Activated CD4-positive, alpha-beta T cell treated with anti-CD3 and anti-CD28 coated beads for 36 hours (primary cell): ENCODE measurements around the gene NCF4. TPM values are rescaled to one million over a fixed set of nuclear protein-coding genes. Genes with fewer than 3 reads are reported as not detected.

Source experiments
- ATAC-seq: fragments of 200-7000 bp; cut with Tn5 transposase; one replicate; pipeline ENCODE4 v1.10.0; 2021; ENCODE audit warnings: mild to moderate bottlenecking, moderate library complexity
- CTCF ChIA-PET: fragments of 350-600 bp; sonication (Branson Sonifier 250); formaldehyde crosslinking; loops from one replicate; lab custom pipeline; 2021; ENCODE audit warnings: antibody characterized with exemption; lab: Charles Lee
- POLR2A ChIA-PET: fragments of 350-600 bp; sonication (Branson Sonifier 250); formaldehyde crosslinking; loops from one replicate; lab custom pipeline; 2021; ENCODE audit warnings: antibody characterized with exemption, inconsistent platforms; lab: Charles Lee
- DNase-seq: peaks from one replicate; pipeline ENCODE4 v3.0.0-alpha.2; 2020
- H3K27ac Mint-ChIP-seq: one replicate; pipeline ENCODE4 v1.8.0; 2021; ENCODE audit warnings: mixed read lengths
- H3K27me3 Mint-ChIP-seq: one replicate; pipeline ENCODE4 v1.8.0; 2021; ENCODE audit warnings: mixed read lengths
- H3K36me3 Mint-ChIP-seq: one replicate; pipeline ENCODE4 v1.8.0; 2021; ENCODE audit warnings: low read depth, mixed read lengths
- H3K4me1 Mint-ChIP-seq: one replicate; pipeline ENCODE4 v1.8.0; 2021; ENCODE audit warnings: mixed read lengths
- H3K4me3 Mint-ChIP-seq: one replicate; pipeline ENCODE4 v1.8.0; 2021; ENCODE audit warnings: mild to moderate bottlenecking, moderate library complexity, mixed read lengths
- H3K9me3 Mint-ChIP-seq: one replicate; pipeline ENCODE4 v1.8.0; 2021; ENCODE audit warnings: low read depth, mixed read lengths
- intact Hi-C, 2 experiments: fragments of 100-400 bp; cut with DNase I in 1 of 2; cut with micrococcal nuclease in 1 of 2; formaldehyde crosslinking; loops; one replicate each; pipeline versions ENCODE4 v1.14.2 to v1.15.1; 2022 to 2024; cut with DNase I, micrococcal nuclease
- total RNA-seq, 2 experiments: library from RNA; stranded (reverse); gene quantifications; one replicate each; pipeline ENCODE4 v1.2.3, GENCODE V29; 2021

Gene NCF4
- total RNA-seq, 2 experiments from 2014 or later = 3.8 to 3.9 TPM

DNA sequence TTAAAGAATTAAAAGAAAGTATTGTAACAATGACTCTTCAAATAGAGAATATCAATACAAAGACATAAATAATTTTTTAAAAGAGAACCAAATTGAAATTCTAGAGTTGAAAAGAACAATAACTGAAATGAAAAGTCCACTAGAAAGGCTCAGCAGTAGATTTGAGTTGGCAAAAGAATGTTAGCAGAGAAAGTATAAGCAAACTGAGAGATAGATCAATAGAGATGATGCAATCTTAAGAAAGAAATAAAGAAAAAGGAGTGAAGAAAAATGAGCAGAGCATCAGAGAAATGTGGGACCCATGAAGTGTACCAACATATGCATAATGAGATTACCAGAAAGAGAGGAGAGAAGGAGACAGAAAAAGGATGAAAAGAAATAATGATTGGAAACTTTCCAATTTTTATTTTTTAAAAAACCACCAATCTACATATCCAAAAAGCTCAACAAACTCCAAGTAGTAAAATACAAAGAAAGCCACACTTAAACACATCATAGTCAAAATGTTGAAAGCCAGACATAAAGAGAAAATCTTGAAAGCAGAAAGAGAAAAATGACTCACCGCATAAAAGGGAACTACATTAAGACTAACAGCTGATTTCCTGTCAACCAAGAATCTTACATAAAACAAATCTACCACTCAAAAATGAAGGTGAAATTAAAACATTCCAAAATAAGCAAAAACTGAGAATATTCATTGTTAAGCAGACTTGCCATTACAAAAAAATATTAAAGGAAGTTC lies 20.9 kb downstream of the NCF4 start:
- ATAC-seq (peak; percentile 71), DNase-seq (no peak)
- peaks cover 25% of the 10 kb centered on the region for H3K9me3 Mint-ChIP-seq
- ChIA-PET POLR2A (interaction anchor here (0.6 kb wide), 1 partner anchor 28 kb away, joined by 3 read pairs; no protein-coding TSS in a partner anchor), CTCF (interaction anchor here (0.7 to 1.3 kb wide), 7 partner anchors 13 to 99 kb away, joined by 3 to 8 read pairs (median 4); no protein-coding TSS in a partner anchor)
- peaks cover 36% of the 10 kb centered on the region for H3K4me1 Mint-ChIP-seq
- peaks cover 9% of the 10 kb centered on the region for H3K27me3 Mint-ChIP-seq
- intact Hi-C loops = loop anchor here in 1 of 2 experiments (1.0 kb wide), 2 partner anchors 20 to 105 kb away; partner anchors contain the start of genes IFT27 and NCF4
- H3K27ac Mint-ChIP-seq = peak overlapping the region; percentile 91
- H3K36me3 Mint-ChIP-seq = peaks cover 11% of the 10 kb centered on the region
- H3K4me3 Mint-ChIP-seq = no peak overlapping the region

GRCh38 chr22:36884349-36885158 lies 23.7 kb downstream of the NCF4 start:
- Mint-ChIP-seq H3K36me3 (peaks cover 11% of the 10 kb centered on the region), H3K4me1 (peaks cover 40% of the 10 kb centered on the region), H3K9me3 (peaks cover 25% of the 10 kb centered on the region), H3K4me3 (no peak overlapping the region), H3K27me3 (peaks cover 4% of the 10 kb centered on the region), H3K27ac (no peak overlapping the region)
- ATAC-seq (peak; percentile 77), DNase-seq (no peak)
- ChIA-PET POLR2A (interaction anchor here (0.6 kb wide), 1 partner anchor 69 kb away, joined by 3 read pairs; no protein-coding TSS in a partner anchor), CTCF (interaction anchor here (0.9 to 2.9 kb wide), 5 partner anchors 13 to 315 kb away, joined by 3 to 17 read pairs (median 3); partner anchors contain the start of gene NCF4)
- intact Hi-C loops = no loop called here

DNA sequence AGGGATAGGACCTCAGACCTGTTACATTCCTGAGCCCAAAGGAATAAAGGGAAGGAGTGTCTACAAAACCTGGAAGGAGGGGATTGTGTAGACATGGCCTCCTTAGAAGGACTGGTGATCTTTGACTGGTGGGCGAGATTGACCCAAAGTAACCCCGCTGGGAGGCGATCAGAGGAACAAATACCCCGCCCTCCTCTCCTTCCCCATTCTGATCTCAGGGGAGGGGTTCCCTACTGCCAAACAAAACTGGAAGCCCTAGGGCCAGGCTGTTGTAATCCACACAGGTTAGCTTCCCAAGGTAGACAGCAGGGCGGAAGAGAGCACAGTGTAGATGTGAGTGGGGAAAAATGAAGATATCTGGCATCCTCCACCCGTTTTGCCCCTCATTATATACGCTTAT lies 24.7 kb downstream of the NCF4 start:
- ChIA-PET CTCF (interaction anchor here (1.0 to 2.9 kb wide), 3 partner anchors 16 to 109 kb away, joined by 3 to 17 read pairs (median 3); partner anchors contain the start of gene IFT27), POLR2A (no interaction called here)
- H3K4me1 Mint-ChIP-seq = peaks cover 40% of the 10 kb centered on the region
- H3K36me3 Mint-ChIP-seq = peaks cover 11% of the 10 kb centered on the region
- no peak overlapping the region for H3K4me3 Mint-ChIP-seq
- ATAC-seq (no peak), DNase-seq (no peak)
- intact Hi-C loops = no loop called here
- H3K9me3 Mint-ChIP-seq = peaks cover 19% of the 10 kb centered on the region
- peaks cover 2% of the 10 kb centered on the region for H3K27me3 Mint-ChIP-seq
- no peak overlapping the region for H3K27ac Mint-ChIP-seq

GRCh38 chr22:36886016-36886415 lies 25.2 kb downstream of the NCF4 start:
- Mint-ChIP-seq H3K27ac (no peak overlapping the region), H3K27me3 (peaks cover 2% of the 10 kb centered on the region), H3K4me1 (peaks cover 38% of the 10 kb centered on the region), H3K4me3 (no peak overlapping the region), H3K9me3 (peaks cover 15% of the 10 kb centered on the region), H3K36me3 (peaks cover 7% of the 10 kb centered on the region)
- CTCF ChIA-PET = interaction anchor here (0.8 to 1.0 kb wide), 2 partner anchors 33 to 110 kb away, joined by 3 to 9 read pairs; partner anchors contain the start of gene IFT27
- intact Hi-C loops = no loop called here
- POLR2A ChIA-PET = no interaction called here
- ATAC-seq (no peak), DNase-seq (no peak)

GRCh38 chr22:36887162-36887561 lies 26.4 kb downstream of the NCF4 start:
- Mint-ChIP-seq H3K27ac (no peak overlapping the region), H3K27me3 (peaks cover 2% of the 10 kb centered on the region), H3K4me3 (no peak overlapping the region), H3K9me3 (peaks cover 8% of the 10 kb centered on the region), H3K36me3 (peaks cover 4% of the 10 kb centered on the region), H3K4me1 (peaks cover 28% of the 10 kb centered on the region)
- ChIA-PET CTCF (interaction anchor here (1.1 to 1.8 kb wide), 2 partner anchors 8 to 31 kb away, joined by 4 to 9 read pairs; no protein-coding TSS in a partner anchor), POLR2A (interaction anchor here (0.6 kb wide), 1 partner anchor 108 kb away, joined by 7 read pairs; no protein-coding TSS in a partner anchor)
- DNase-seq (no peak), ATAC-seq (no peak)
- intact Hi-C loops = no loop called here

DNA sequence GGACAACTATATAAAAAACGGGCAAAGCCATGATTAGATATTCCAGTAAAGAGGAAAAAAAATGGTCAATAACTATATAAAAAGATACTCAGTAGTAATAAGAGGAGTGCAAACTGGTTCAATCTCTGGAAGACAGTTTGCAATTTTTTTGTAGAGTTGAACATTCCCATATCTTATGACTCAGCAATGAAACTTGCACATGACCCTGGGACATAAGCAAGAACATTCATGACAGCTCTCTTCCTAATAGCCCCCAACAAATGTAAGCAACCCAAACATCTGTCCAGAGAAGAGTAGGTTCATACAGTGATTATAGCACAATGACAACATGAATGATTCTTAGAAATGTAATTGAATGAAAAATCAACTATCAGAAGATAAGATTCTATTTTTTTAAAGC lies 30.8 kb downstream of the NCF4 start:
- Mint-ChIP-seq H3K27ac (no peak overlapping the region), H3K4me1 (peaks cover 5% of the 10 kb centered on the region), H3K4me3 (no peak overlapping the region), H3K36me3 (no peaks in the 10 kb centered on the region), H3K27me3 (no peaks in the 10 kb centered on the region), H3K9me3 (peaks cover 8% of the 10 kb centered on the region)
- no peak for ATAC-seq
- intact Hi-C loops = no loop called here
- POLR2A ChIA-PET = interaction anchor here (0.6 kb wide), 2 partner anchors 18 to 124 kb away, joined by 3 to 6 read pairs; no protein-coding TSS in a partner anchor
- CTCF ChIA-PET = interaction anchor here (1.1 to 1.3 kb wide), 3 partner anchors 35 to 93 kb away, joined by 3 to 6 read pairs (median 3); no protein-coding TSS in a partner anchor
- DNase-seq = no peak

- CTCF ChIA-PET = interaction anchor here (0.6 to 1.3 kb wide), 4 partner anchors 18 to 92 kb away, joined by 3 to 6 read pairs (median 3); no protein-coding TSS in a partner anchor
- no peaks in the 10 kb centered on the region for H3K27me3 Mint-ChIP-seq
Measured at GRCh38 chr22:36892292-36892691, 31.5 kb downstream of the NCF4 start.

GRCh38 chr22:36893262-36893661 lies 32.5 kb downstream of the NCF4 start:
- H3K4me3 Mint-ChIP-seq = no peak overlapping the region
- peaks cover 2% of the 10 kb centered on the region for H3K27me3 Mint-ChIP-seq
- no peak for DNase-seq
- H3K27ac Mint-ChIP-seq = no peak overlapping the region
- ATAC-seq = no peak
- H3K9me3 Mint-ChIP-seq = peaks cover 8% of the 10 kb centered on the region
- no peaks in the 10 kb centered on the region for H3K36me3 Mint-ChIP-seq
- ChIA-PET CTCF (interaction anchor here (0.5 kb wide), 1 partner anchor 186 kb away, joined by 3 read pairs; no protein-coding TSS in a partner anchor), POLR2A (no interaction called here)
- no peaks in the 10 kb centered on the region for H3K4me1 Mint-ChIP-seq
- intact Hi-C loops = no loop called here

More at GRCh38 chr22:36892292-36892691, 31.5 kb downstream of the NCF4 start:
- intact Hi-C loops = no loop called here
- Mint-ChIP-seq H3K4me3 (no peak overlapping the region), H3K27ac (no peak overlapping the region), H3K4me1 (peaks cover 3% of the 10 kb centered on the region), H3K36me3 (no peaks in the 10 kb centered on the region), H3K9me3 (peaks cover 8% of the 10 kb centered on the region)
- ATAC-seq (no peak), DNase-seq (no peak)
- POLR2A ChIA-PET = interaction anchor here (0.6 kb wide), 2 partner anchors 19 to 123 kb away, joined by 3 to 6 read pairs; no protein-coding TSS in a partner anchor

DNA sequence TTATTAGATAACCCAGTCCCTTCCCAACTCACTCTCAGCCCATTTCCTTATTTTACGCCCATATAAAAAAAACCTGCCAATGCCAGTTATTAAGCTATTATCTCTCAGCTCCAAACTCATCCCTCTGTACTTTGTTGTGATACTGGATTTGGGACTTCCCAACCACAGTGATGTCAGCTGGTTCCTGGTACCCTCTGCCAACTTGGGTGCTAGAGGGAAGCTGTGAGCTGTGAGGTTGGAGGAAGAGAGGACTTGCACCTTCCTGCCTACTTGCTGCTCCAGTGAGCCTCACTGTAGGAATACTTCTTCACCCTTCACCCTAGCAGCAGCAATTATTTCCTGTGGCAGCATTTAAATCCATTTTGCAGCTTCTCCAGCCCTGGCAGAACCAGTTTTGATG lies 33.5 kb downstream of the NCF4 start:
- DNase-seq (no peak), ATAC-seq (no peak)
- ChIA-PET CTCF (interaction anchor here (0.7 to 1.5 kb wide), 3 partner anchors 12 to 112 kb away, joined by 3 to 4 read pairs (median 4); no protein-coding TSS in a partner anchor), POLR2A (no interaction called here)
- H3K27me3 Mint-ChIP-seq = peaks cover 4% of the 10 kb centered on the region
- H3K27ac Mint-ChIP-seq = no peak overlapping the region
- H3K4me3 Mint-ChIP-seq = no peak overlapping the region
- H3K36me3 Mint-ChIP-seq = no peaks in the 10 kb centered on the region
- H3K4me1 Mint-ChIP-seq = no peaks in the 10 kb centered on the region
- H3K9me3 Mint-ChIP-seq = peaks cover 8% of the 10 kb centered on the region
- intact Hi-C loops = no loop called here

GRCh38 chr22:36897611-36898010 lies 36.8 kb downstream of the NCF4 start:
- H3K9me3 Mint-ChIP-seq = peaks cover 8% of the 10 kb centered on the region
- H3K27me3 Mint-ChIP-seq = peaks cover 17% of the 10 kb centered on the region
- no peak overlapping the region for H3K27ac Mint-ChIP-seq
- H3K36me3 Mint-ChIP-seq = no peaks in the 10 kb centered on the region
- intact Hi-C loops = no loop called here
- POLR2A ChIA-PET = interaction anchor here (0.5 kb wide), 1 partner anchor 386 kb away, joined by 3 read pairs; no protein-coding TSS in a partner anchor
- CTCF ChIA-PET = interaction anchor here (0.7 to 1.7 kb wide), 2 partner anchors 10 to 36 kb away, joined by 3 to 4 read pairs; no protein-coding TSS in a partner anchor
- ATAC-seq (no peak), DNase-seq (no peak)
- H3K4me1 Mint-ChIP-seq = peaks cover 3% of the 10 kb centered on the region
- H3K4me3 Mint-ChIP-seq = no peak overlapping the region
